Erythroblast (primary cell): Measurements from ENCODE around the gene GTF3C1.

Experiments
- GATA1 ChIP-seq: IDR thresholded peaks from 2 replicates; pipeline ENCODE4 v1.6.1; 2011; ENCODE audit warnings: low read depth, mild to moderate bottlenecking, control low read depth, low read length, moderate library complexity
- POLR2A ChIP-seq: IDR thresholded peaks from 2 replicates; pipeline ENCODE4 v1.6.1; 2011; ENCODE audit warnings: mild to moderate bottlenecking, low read length

GRCh38 chr16:27572711-27573110, 23.0 kb upstream of the GTF3C1 start:
- no peak for TF ChIP-seq POLR2A
- TF ChIP-seq GATA1 = no peak
